DOHH2 (cell line): ENCODE measurements around the gene POTEE.
"Not testable (repeated sequence)": the region's sequence is repeated elsewhere in the genome, so short reads cannot be mapped to it uniquely, and the experiment has no call there.

Source experiments
- H3F3A ChIP-seq: fragments of 200-600 bp; sonication (generic), shearing (Covaris generic); 2 replicates; pipeline ENCODE4 v1.6.0; 2016; ENCODE audit warnings: antibody characterized with exemption, mild to moderate bottlenecking; ENCODE audit not compliant: control insufficient read depth, insufficient read depth
- H3K27ac ChIP-seq: fragments of 200-600 bp; sonication (generic); 2 replicates; pipeline ENCODE4 v1.5.1; 2014; ENCODE audit warnings: low read depth, mild to moderate bottlenecking, low read length, moderate library complexity
- H3K27me3 ChIP-seq: fragments of 200-600 bp; sonication (generic); 2 replicates; pipeline ENCODE4 v1.6.1; 2014; ENCODE audit warnings: mild to moderate bottlenecking, low read length, mixed read lengths; ENCODE audit not compliant: control insufficient read depth
- H3K36me3 ChIP-seq: fragments of 200-600 bp; sonication (generic); 2 replicates; pipeline ENCODE4 v1.6.1; 2014; ENCODE audit warnings: mild to moderate bottlenecking, low read length, moderate library complexity, mixed read lengths; ENCODE audit not compliant: control insufficient read depth
- H3K4me1 ChIP-seq: fragments of 200-600 bp; sonication (generic); 2 replicates; pipeline ENCODE4 v1.6.1; 2014; ENCODE audit warnings: mild to moderate bottlenecking, low read length, mixed read lengths; ENCODE audit not compliant: control insufficient read depth
- H3K4me2 ChIP-seq: fragments of 200-600 bp; sonication (generic); 2 replicates; pipeline ENCODE4 v1.6.0; 2014; ENCODE audit warnings: mild to moderate bottlenecking, low read length, moderate library complexity
- H3K4me3 ChIP-seq: fragments of 200-600 bp; sonication (generic); 2 replicates; pipeline ENCODE4 v1.5.1; 2014; ENCODE audit warnings: mild to moderate bottlenecking, low read length, mixed read lengths
- H3K79me2 ChIP-seq: fragments of 200-600 bp; sonication (generic); 2 replicates; pipeline ENCODE4 v1.6.1; 2014; ENCODE audit warnings: mild to moderate bottlenecking, low read length, mixed read lengths; ENCODE audit not compliant: control insufficient read depth
- H3K9me2 ChIP-seq: fragments of 200-600 bp; sonication (generic); replicated peaks from 2 replicates; pipeline ENCODE4 v1.6.1; 2014; ENCODE audit warnings: mild to moderate bottlenecking, low read length, mixed read lengths; ENCODE audit not compliant: control insufficient read depth
- H3K9me3 ChIP-seq: fragments of 200-600 bp; sonication (generic); 2 replicates; pipeline ENCODE4 v1.6.1; 2014; ENCODE audit warnings: antibody characterized with exemption, low read length, mixed read lengths; ENCODE audit not compliant: control insufficient read depth, insufficient read depth
- H4K20me1 ChIP-seq: fragments of 200-600 bp; sonication (generic); 2 replicates; pipeline ENCODE4 v1.6.0; 2014; ENCODE audit warnings: low read depth, mild to moderate bottlenecking, antibody characterized with exemption, low read length, moderate library complexity; ENCODE audit not compliant: control insufficient read depth, insufficient read depth
- CTCF ChIP-seq: fragments of 200-600 bp; sonication (generic); IDR thresholded peaks from one replicate; pipeline ENCODE4 v1.5.1; 2014; ENCODE audit warnings: antibody characterized with exemption, mild to moderate bottlenecking, low read depth, low read length; ENCODE audit not compliant: poor library complexity, severe bottlenecking
- EZH2phosphoT487 ChIP-seq: fragments of 200-600 bp; sonication (generic); IDR thresholded peaks from 2 replicates; pipeline ENCODE4 v1.6.1; 2017; ENCODE audit warnings: borderline replicate concordance, mild to moderate bottlenecking, antibody characterized with exemption, low read length, moderate library complexity, mixed read lengths

The POTEE gene

GRCh38 chr2:131209030-131209772, at the start of gene POTEE:
POTEE (plus strand) TSS chr2:131209536; CDS start chr2:131218403, 8,867 bp downstream.
- H4K20me1 ChIP-seq, H3K4me2 ChIP-seq, H3K9me2 ChIP-seq, H3K4me3 ChIP-seq, H3K27me3 ChIP-seq, H3K9me3 ChIP-seq, H3K4me1 ChIP-seq, H3K79me2 ChIP-seq, H3K36me3 ChIP-seq, H3F3A ChIP-seq, H3K27ac ChIP-seq: not testable (repeated sequence)

GRCh38 chr2:131165562-131165961, 43.8 kb upstream of the POTEE start:
- H3F3A ChIP-seq, H3K4me2 ChIP-seq, H3K27me3 ChIP-seq, H3K9me3 ChIP-seq, H3K27ac ChIP-seq, H3K79me2 ChIP-seq, H4K20me1 ChIP-seq, H3K4me1 ChIP-seq, H3K4me3 ChIP-seq, H3K9me2 ChIP-seq, H3K36me3 ChIP-seq: not testable (repeated sequence)

GRCh38 chr2:131168538-131168937, 40.8 kb upstream of the POTEE start:
- Histone ChIP-seq H3K4me2 (no peak overlapping the region), H3K9me3 (no peaks in the 10 kb centered on the region), H3K79me2 (no peaks in the 10 kb centered on the region), H3K4me1 (peaks cover 7% of the 10 kb centered on the region; the same call in 1 of the 2 replicates), H3K36me3 (no peaks in the 10 kb centered on the region), H4K20me1 (no peaks in the 10 kb centered on the region), H3K9me2 (no peaks in the 10 kb centered on the region), H3K27ac (no peak overlapping the region), H3F3A (no peaks in the 10 kb centered on the region), H3K27me3 (0 out of 2 replicates have a peak, but pooled peaks cover 2% of the 10 kb centered on the region), H3K4me3 (no peak overlapping the region)
- no peak for TF ChIP-seq EZH2phosphoT487
- TF ChIP-seq CTCF, result no peak

GRCh38 chr2:131178050-131178449, 31.3 kb upstream of the POTEE start:
- not testable (repeated sequence) for H3K9me3 ChIP-seq, H3K27ac ChIP-seq, H3K4me1 ChIP-seq, H3K27me3 ChIP-seq, H3F3A ChIP-seq, H4K20me1 ChIP-seq, H3K4me2 ChIP-seq, H3K36me3 ChIP-seq, H3K79me2 ChIP-seq, H3K4me3 ChIP-seq, H3K9me2 ChIP-seq

- H3K4me1 ChIP-seq, H3K27ac ChIP-seq, H3F3A ChIP-seq, H3K27me3 ChIP-seq, H3K79me2 ChIP-seq, H3K9me3 ChIP-seq, H3K9me2 ChIP-seq, H3K36me3 ChIP-seq, H4K20me1 ChIP-seq, H3K4me2 ChIP-seq, H3K4me3 ChIP-seq: not testable (repeated sequence)
These were observed 30.5 kb upstream of the POTEE start for GRCh38 chr2:131178721-131179418.

- not testable (repeated sequence) for H3K36me3 ChIP-seq, H3K9me3 ChIP-seq, H4K20me1 ChIP-seq, H3K27me3 ChIP-seq, H3K4me3 ChIP-seq, H3F3A ChIP-seq, H3K79me2 ChIP-seq, H3K4me2 ChIP-seq, H3K4me1 ChIP-seq, H3K27ac ChIP-seq, H3K9me2 ChIP-seq
These were observed 27.9 kb upstream of the POTEE start for GRCh38 chr2:131181451-131181850.

GRCh38 chr2:131193421-131193820, 15.9 kb upstream of the POTEE start:
- H3K4me2 ChIP-seq, H3F3A ChIP-seq, H3K36me3 ChIP-seq, H3K27ac ChIP-seq, H4K20me1 ChIP-seq, H3K4me1 ChIP-seq, H3K9me3 ChIP-seq, H3K79me2 ChIP-seq, H3K4me3 ChIP-seq, H3K9me2 ChIP-seq: not testable (repeated sequence)
- peaks cover 10% of the 10 kb centered on the region for H3K27me3 ChIP-seq
